Chondrocyte (in vitro differentiated cells): ENCODE data around the gene KL. TPM values are rescaled to one million over a fixed set of nuclear protein-coding genes. Genes with fewer than 3 reads are reported as not detected.

Experiments
- DNase-seq: peaks from one replicate; pipeline ENCODE4 v3.0.0; 2021; ENCODE audit warnings: mixed read lengths, low spot score
- H3K27ac Mint-ChIP-seq: one replicate; pipeline ENCODE4 v1.8.0; 2021; ENCODE audit warnings: mild to moderate bottlenecking, moderate library complexity, mixed read lengths; ENCODE audit not compliant: unreplicated experiment
- H3K27me3 Mint-ChIP-seq: 2 replicates; pipeline ENCODE4 v1.8.0; 2021; ENCODE audit warnings: low read depth, mixed read lengths
- H3K36me3 Mint-ChIP-seq: 2 replicates; pipeline ENCODE4 v1.8.0; 2021; ENCODE audit warnings: low read depth, mixed read lengths
- H3K4me1 Mint-ChIP-seq: 2 replicates; pipeline ENCODE4 v1.8.0; 2021; ENCODE audit warnings: low read depth, mild to moderate bottlenecking, mixed read lengths
- H3K4me3 Mint-ChIP-seq: one replicate; pipeline ENCODE4 v1.8.0; 2021; ENCODE audit warnings: mild to moderate bottlenecking, moderate library complexity, mixed read lengths; ENCODE audit not compliant: unreplicated experiment
- H3K9me3 Mint-ChIP-seq: 2 replicates; pipeline ENCODE4 v1.8.0; 2021; ENCODE audit warnings: low read depth, mixed read lengths
- total RNA-seq: library from RNA; stranded (reverse); gene quantifications from 3 replicates; pipeline ENCODE4 v1.2.1, GENCODE V29; 2021
- TF ChIP-seq, protein P1 (sequence below): fragments of 200-600 bp; sonication (generic); IDR thresholded peaks from 2 replicates; pipeline ENCODE4 v1.5.0; 2021; ENCODE audit warnings: antibody characterized with exemption, mild to moderate bottlenecking, moderate library complexity

The KL gene
- total RNA-seq, 1 donor from 2014 or later: 0.05 TPM

DNA sequence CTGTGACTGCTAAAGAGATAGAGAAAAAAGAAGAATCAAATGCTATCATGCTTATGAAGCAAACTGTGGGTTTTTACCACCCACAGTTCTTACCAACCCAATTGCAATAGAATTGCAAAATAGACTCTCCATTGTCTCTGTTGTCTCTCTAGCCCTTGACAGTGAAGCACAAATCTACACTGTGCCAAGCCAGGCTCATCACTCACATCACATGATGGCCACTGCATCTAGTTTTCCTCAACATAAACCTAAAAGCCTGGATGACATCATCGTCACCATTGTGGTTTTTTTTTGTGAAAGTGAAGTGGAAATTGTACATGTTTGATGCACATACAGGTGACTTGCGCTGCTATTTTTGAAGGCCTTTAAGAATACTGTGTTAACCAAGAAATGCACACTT is 56.1 kb downstream of the KL start:
- H3K4me3 Mint-ChIP-seq: no peak overlapping the region
- H3K27ac Mint-ChIP-seq: no peak overlapping the region
- H3K27me3 Mint-ChIP-seq: no peaks in the 10 kb centered on the region
- no peak for DNase-seq
- no peaks in the 10 kb centered on the region for H3K4me1 Mint-ChIP-seq
- no peaks in the 10 kb centered on the region for H3K9me3 Mint-ChIP-seq
- TF ChIP-seq, protein P1, sequence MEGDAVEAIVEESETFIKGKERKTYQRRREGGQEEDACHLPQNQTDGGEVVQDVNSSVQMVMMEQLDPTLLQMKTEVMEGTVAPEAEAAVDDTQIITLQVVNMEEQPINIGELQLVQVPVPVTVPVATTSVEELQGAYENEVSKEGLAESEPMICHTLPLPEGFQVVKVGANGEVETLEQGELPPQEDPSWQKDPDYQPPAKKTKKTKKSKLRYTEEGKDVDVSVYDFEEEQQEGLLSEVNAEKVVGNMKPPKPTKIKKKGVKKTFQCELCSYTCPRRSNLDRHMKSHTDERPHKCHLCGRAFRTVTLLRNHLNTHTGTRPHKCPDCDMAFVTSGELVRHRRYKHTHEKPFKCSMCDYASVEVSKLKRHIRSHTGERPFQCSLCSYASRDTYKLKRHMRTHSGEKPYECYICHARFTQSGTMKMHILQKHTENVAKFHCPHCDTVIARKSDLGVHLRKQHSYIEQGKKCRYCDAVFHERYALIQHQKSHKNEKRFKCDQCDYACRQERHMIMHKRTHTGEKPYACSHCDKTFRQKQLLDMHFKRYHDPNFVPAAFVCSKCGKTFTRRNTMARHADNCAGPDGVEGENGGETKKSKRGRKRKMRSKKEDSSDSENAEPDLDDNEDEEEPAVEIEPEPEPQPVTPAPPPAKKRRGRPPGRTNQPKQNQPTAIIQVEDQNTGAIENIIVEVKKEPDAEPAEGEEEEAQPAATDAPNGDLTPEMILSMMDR: no peak
- no peaks in the 10 kb centered on the region for H3K36me3 Mint-ChIP-seq

DNA sequence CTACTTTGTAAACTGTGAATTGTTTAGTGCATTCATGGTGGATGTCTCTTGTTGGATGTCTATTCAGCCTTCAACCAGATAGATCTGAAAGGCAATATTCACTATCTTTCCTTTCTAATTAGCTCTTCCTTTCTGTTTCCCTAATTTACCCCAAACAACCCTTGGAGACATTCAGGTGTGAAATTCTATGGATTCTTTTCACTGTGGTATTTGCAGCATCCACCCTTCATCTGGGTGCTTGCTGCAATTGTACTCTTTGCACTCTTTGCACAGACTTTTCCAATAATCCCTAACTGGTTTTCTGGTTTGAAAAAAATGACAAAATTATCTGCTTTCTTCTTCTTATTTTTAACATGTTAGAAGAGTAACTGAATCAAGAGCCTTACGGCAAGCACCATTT is 56.5 kb downstream of the KL start:
- TF ChIP-seq, protein P1: no peak
- no peak for DNase-seq
- Mint-ChIP-seq H3K36me3 (no peaks in the 10 kb centered on the region), H3K9me3 (no peaks in the 10 kb centered on the region), H3K4me3 (no peak overlapping the region), H3K27ac (no peak overlapping the region), H3K4me1 (no peaks in the 10 kb centered on the region), H3K27me3 (no peaks in the 10 kb centered on the region)

DNA sequence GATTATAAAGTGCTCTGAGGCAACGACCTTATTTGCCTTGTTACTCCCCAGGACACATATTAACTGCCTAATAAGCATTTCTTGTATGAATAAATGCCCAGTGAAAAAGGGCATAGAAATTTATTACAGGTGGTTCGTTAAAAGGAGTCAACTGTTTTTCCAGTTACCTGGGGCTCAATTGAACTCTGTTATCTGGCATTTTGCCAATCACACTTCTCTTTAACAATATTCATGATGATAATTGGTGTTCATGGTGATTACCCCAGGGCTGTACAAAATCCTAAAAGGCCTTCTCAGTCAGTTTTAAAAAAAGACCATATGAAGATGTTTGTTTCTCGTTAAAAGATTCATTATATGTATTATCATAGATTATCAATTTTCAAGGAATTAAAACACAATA is 57.1 kb downstream of the KL start:
- Mint-ChIP-seq H3K27ac (no peak overlapping the region), H3K4me1 (no peaks in the 10 kb centered on the region), H3K4me3 (no peak overlapping the region), H3K9me3 (no peaks in the 10 kb centered on the region), H3K27me3 (no peaks in the 10 kb centered on the region), H3K36me3 (no peaks in the 10 kb centered on the region)
- TF ChIP-seq, protein P1: no peak
- DNase-seq: no peak

DNA sequence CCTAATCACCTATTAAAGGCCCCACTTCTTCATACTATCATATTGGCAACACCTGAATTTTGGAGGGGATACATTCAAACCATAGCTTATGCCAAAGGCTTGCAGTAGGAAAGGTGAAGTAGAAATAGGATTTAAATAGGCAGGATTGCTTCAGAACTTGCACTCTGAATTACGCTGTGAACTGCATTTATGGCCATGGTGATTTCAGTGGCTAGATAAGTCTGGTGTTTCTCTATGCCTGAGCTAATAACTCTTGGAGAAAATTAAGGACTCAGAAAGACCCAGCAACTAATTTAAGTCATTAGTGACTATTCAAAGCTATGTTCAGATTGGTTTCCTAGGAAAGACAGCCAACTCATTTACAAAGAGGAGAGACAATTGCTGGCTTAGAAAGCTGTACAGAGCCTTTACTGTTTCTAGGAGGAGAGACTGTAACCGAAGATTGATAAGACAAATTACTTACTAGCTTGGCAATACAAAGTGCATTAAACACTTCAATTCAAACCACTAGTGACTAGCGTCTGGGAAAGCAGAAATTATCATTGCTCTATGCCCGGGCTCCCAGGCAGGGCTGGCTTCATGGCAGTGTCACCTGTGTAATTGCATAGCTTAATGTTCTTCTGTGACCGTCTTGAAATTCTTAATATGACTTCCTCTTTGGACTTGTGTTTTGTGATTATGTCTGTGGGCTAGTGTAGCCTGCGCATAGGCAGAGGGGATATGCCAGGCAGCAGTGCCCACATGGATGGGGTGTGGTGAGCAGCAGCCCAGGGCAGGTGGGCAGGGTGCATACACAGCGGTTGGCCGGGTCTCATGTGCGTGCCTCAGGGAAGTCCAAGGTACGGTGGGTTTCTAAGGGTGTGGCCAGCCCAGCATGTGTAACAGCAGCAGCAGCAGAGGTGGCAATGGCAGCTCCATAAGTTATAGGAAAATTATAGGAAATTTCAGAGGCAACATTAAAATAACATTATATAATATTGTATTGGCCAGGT is 60.1 kb downstream of the KL start:
- no peak for DNase-seq
- Mint-ChIP-seq H3K27ac (no peak overlapping the region), H3K4me1 (peaks cover 16% of the 10 kb centered on the region), H3K27me3 (no peaks in the 10 kb centered on the region), H3K4me3 (no peak overlapping the region), H3K9me3 (no peaks in the 10 kb centered on the region), H3K36me3 (no peaks in the 10 kb centered on the region)
- TF ChIP-seq, protein P1: no peak

DNA sequence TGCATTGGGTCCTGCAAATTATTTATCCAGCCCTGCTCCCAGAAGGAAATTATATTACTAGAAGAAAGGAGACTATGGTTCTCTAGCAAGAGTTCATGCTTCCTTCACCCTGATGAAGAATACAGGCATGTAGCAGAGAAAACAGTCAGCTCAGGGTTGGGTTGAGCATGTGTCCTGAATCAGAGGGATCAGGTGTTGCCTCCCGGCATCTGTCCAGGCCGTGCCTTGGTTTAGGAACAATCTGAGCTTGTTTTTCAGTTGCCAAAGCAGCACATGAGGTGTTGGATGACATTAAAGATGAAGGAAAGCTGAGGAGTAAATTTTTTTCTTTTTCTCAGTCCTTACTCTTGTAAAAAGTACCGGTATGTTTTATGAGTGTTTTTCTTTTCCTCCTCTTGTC is 62.0 kb downstream of the KL start:
- Mint-ChIP-seq H3K9me3 (no peaks in the 10 kb centered on the region), H3K4me1 (peaks cover 30% of the 10 kb centered on the region), H3K36me3 (no peaks in the 10 kb centered on the region), H3K27ac (no peak overlapping the region), H3K27me3 (no peaks in the 10 kb centered on the region), H3K4me3 (no peak overlapping the region)
- TF ChIP-seq, protein P1: no peak
- DNase-seq: no peak
